Measurements from ENCODE around the gene UNC5A.

Gene UNC5A

DNA sequence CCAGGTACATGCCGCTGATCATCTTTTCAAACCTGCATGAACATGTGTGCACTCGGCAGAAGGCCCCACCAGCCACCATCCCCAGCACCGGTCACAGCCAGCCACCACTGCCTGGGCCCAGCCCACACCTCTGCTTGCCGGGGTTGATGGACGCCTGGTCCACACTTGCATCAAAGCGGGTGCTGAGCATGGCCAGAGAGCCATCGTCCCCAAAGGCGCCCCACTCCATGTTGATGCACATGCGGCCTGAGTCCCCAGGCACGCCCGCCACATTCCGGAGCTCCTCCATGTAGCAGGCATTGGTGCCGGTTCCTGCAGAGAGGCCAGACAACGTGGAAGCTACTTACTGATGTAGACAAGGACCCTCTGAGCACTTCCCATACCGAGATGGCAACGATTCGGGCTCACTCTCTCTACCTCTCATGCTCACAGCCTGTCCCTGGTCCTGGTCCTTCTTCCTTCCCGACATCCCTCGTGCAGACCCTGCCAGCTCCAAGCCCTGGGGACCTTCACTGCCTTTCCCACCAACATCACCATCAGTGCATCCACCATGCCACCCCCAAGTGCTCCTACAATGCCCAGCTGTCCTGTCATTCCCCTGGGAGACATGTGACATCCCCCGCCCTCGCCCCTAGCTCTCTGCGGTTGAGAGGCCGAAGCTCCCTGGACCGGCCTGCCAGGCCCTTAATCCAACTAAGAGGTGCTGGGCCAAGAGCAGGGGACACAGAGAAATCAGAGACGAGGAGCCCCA is 71.6 kb downstream of the UNC5A start:
- Histone ChIP-seq H4K91ac (ENCODE audit: low read length) (no peak overlapping the region), H2AFZ (ENCODE audit: low read depth, low read length) (no peak overlapping the region), H2BK5ac (ENCODE audit: low read depth, low read length, poor library complexity, severe bottlenecking) (no peak overlapping the region), H3K18ac (ENCODE audit: low read depth in 1 of 2, low read length in 2 of 2) (no peak overlapping the region), H3K79me1 (replicated peaks; ENCODE audit: low read length, poor library complexity, severe bottlenecking) (no peaks in the 10 kb centered on the region), H3K9me3 (ENCODE audit: control insufficient read depth, low read length) (no peaks in the 10 kb centered on the region), H3K23ac (ENCODE audit: low read length in 2 of 2) (no peak overlapping the region), H3K4me3 (ENCODE audit: insufficient read depth in 1 of 2, low read depth in 1 of 2, low read length in 2 of 2) (no peak overlapping the region), H2BK12ac (ENCODE audit: low read length in 2 of 2) (no peak overlapping the region), H2BK15ac (ENCODE audit: low read depth, poor library complexity, severe bottlenecking) (no peak overlapping the region), H3K9ac (ENCODE audit: low read length) (no peak overlapping the region), H2AK5ac (ENCODE audit: low read length, severe bottlenecking) (no peak overlapping the region), H2BK120ac (ENCODE audit: low read depth, low read length) (no peak overlapping the region), H3K14ac (ENCODE audit: low read length in 2 of 2) (no peak overlapping the region), H3K27ac (ENCODE audit: low read length, poor library complexity, severe bottlenecking) (no peak overlapping the region), H3K36me3 (ENCODE audit: control insufficient read depth in 1 of 2, insufficient read depth in 2 of 2, low read depth in 1 of 2, low read length in 2 of 2) (peaks cover 0 to 42% of the 10 kb centered on the region in 2 experiments), H3K4me2 (ENCODE audit: low read length, poor library complexity, severe bottlenecking) (no peak overlapping the region), H3K4me1 (ENCODE audit: control insufficient read depth, insufficient read depth, low read depth, low read length) (peaks cover 21% of the 10 kb centered on the region), H3K4ac (ENCODE audit: low read depth in 1 of 2, low read length in 2 of 2) (no peak overlapping the region), H4K8ac (ENCODE audit: low read length) (no peak overlapping the region), H3K27me3 (ENCODE audit: control insufficient read depth in 1 of 2, insufficient read depth in 1 of 2, low read length in 2 of 2) (peaks cover 0 to 69% of the 10 kb centered on the region in 2 experiments)
- 87% methylated on average over 25 of the region's 25 CpGs for WGBS
- DNase-seq = no peak

- Histone ChIP-seq H4K8ac (ENCODE audit: low read length) (no peak overlapping the region), H3K9me3 (ENCODE audit: control insufficient read depth, low read length) (no peaks in the 10 kb centered on the region), H3K23ac (ENCODE audit: low read length in 2 of 2) (no peak overlapping the region), H2AFZ (ENCODE audit: low read depth, low read length) (no peak overlapping the region), H3K79me1 (replicated peaks; ENCODE audit: low read length, poor library complexity, severe bottlenecking) (no peaks in the 10 kb centered on the region), H2BK120ac (ENCODE audit: low read depth, low read length) (no peak overlapping the region), H2AK5ac (ENCODE audit: low read length, severe bottlenecking) (no peak overlapping the region), H3K4ac (ENCODE audit: low read depth in 1 of 2, low read length in 2 of 2) (no peak overlapping the region), H3K9ac (ENCODE audit: low read length) (no peak overlapping the region), H2BK15ac (ENCODE audit: low read depth, poor library complexity, severe bottlenecking) (no peak overlapping the region), H2BK5ac (ENCODE audit: low read depth, low read length, poor library complexity, severe bottlenecking) (no peak overlapping the region), H3K27ac (ENCODE audit: low read length, poor library complexity, severe bottlenecking) (no peak overlapping the region), H3K14ac (ENCODE audit: low read length in 2 of 2) (no peak overlapping the region), H3K36me3 (ENCODE audit: control insufficient read depth in 1 of 2, insufficient read depth in 2 of 2, low read depth in 1 of 2, low read length in 2 of 2) (peaks cover 0 to 42% of the 10 kb centered on the region in 2 experiments), H4K91ac (ENCODE audit: low read length) (no peak overlapping the region), H3K4me1 (ENCODE audit: control insufficient read depth, insufficient read depth, low read depth, low read length) (peaks cover 18% of the 10 kb centered on the region), H3K4me3 (ENCODE audit: insufficient read depth in 1 of 2, low read depth in 1 of 2, low read length in 2 of 2) (no peak overlapping the region), H3K4me2 (ENCODE audit: low read length, poor library complexity, severe bottlenecking) (no peak overlapping the region), H3K27me3 (ENCODE audit: control insufficient read depth in 1 of 2, insufficient read depth in 1 of 2, low read length in 2 of 2) (peaks cover 0 to 66% of the 10 kb centered on the region in 2 experiments), H2BK12ac (ENCODE audit: low read length in 2 of 2) (no peak overlapping the region), H3K18ac (ENCODE audit: low read depth in 1 of 2, low read length in 2 of 2) (no peak overlapping the region)
- no peak for DNase-seq
- WGBS = 77% methylated on average over 6 of the region's 6 CpGs
These were observed 72.2 kb downstream of the UNC5A start for GRCh38 chr5:176882567-176882903.

DNA sequence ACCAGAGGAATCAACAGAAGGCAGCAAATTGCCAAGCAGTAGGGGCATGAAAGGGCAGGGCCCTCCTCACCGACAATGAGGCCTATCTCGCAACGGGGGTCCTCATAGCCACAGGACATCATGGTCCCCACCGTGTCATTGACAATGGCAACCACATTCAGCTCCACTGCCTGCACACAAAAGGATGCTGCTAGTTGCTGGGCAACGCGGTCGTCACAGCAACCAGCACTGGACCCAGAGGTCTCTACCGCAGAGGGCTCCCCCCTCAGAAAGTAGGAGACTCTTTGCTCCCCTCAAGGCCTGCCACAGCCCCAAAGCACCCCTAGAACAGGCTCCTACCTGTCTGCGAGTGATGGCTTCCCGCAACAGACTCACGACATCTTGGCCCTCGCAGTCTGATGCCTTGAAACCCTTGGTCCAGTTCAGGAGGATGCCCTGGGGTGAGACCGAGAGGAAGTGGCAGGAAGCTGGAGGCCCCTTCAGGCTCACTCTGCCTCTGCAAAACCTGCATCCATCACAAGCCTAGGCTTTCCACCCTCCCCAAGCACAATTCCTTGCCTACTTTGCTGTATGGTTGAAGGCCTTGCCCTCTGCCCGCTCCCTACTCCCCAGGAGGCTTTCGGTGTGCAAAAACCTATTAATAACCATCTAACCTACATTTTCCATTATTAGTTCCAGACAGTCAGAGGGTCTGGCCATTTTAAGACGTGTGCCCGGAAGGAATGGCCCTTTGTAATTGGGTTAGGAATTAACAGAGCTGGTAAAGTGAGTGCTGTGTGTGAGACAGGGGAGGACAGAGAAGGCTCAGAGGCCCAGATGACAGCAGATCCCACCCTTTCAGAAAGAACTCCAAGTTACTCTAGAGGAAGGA is 73.6 kb downstream of the UNC5A start:
- Histone ChIP-seq H3K36me3 (ENCODE audit: control insufficient read depth in 1 of 2, insufficient read depth in 2 of 2, low read depth in 1 of 2, low read length in 2 of 2) (peaks cover 0 to 31% of the 10 kb centered on the region in 2 experiments), H2BK120ac (ENCODE audit: low read depth, low read length) (no peak overlapping the region), H3K27me3 (ENCODE audit: control insufficient read depth in 1 of 2, insufficient read depth in 1 of 2, low read length in 2 of 2) (peaks cover 0 to 57% of the 10 kb centered on the region in 2 experiments), H3K9me3 (ENCODE audit: control insufficient read depth, low read length) (no peaks in the 10 kb centered on the region), H2BK12ac (ENCODE audit: low read length in 2 of 2) (no peak overlapping the region), H4K91ac (ENCODE audit: low read length) (no peak overlapping the region), H3K14ac (ENCODE audit: low read length in 2 of 2) (no peak overlapping the region), H3K79me1 (replicated peaks; ENCODE audit: low read length, poor library complexity, severe bottlenecking) (no peaks in the 10 kb centered on the region), H2AK5ac (ENCODE audit: low read length, severe bottlenecking) (no peak overlapping the region), H3K4ac (ENCODE audit: low read depth in 1 of 2, low read length in 2 of 2) (no peak overlapping the region), H2BK5ac (ENCODE audit: low read depth, low read length, poor library complexity, severe bottlenecking) (no peak overlapping the region), H3K27ac (ENCODE audit: low read length, poor library complexity, severe bottlenecking) (no peak overlapping the region), H3K4me1 (ENCODE audit: control insufficient read depth, insufficient read depth, low read depth, low read length) (peaks cover 11% of the 10 kb centered on the region), H3K9ac (ENCODE audit: low read length) (no peak overlapping the region), H4K8ac (ENCODE audit: low read length) (no peak overlapping the region), H2AFZ (ENCODE audit: low read depth, low read length) (no peak overlapping the region), H2BK15ac (ENCODE audit: low read depth, poor library complexity, severe bottlenecking) (no peak overlapping the region), H3K23ac (ENCODE audit: low read length in 2 of 2) (no peak overlapping the region), H3K4me3 (ENCODE audit: insufficient read depth in 1 of 2, low read depth in 1 of 2, low read length in 2 of 2) (no peak overlapping the region), H3K4me2 (ENCODE audit: low read length, poor library complexity, severe bottlenecking) (no peak overlapping the region), H3K18ac (ENCODE audit: low read depth in 1 of 2, low read length in 2 of 2) (no peak overlapping the region)
- no peak for DNase-seq
- WGBS = 93% methylated on average over 16 of the region's 17 CpGs

DNA sequence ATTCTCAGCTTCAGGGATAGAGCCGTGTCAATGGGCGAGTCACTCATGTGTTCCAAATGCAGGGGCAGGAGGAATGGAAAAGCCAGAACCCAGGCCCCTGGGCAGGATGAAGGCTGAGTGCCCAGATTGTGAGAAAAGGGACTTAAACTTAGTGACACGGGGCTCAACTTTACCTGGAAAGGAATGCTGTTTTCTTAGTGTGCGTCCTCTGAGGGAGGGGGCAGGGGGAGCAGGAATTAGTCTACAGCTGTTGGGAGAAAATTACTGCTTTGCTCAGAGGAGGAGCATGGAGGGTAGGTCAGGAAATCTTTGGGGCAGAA is 74.2 kb downstream of the UNC5A start:
- no peak overlapping the region for H2BK15ac ChIP-seq (ENCODE audit: low read depth, poor library complexity, severe bottlenecking)
- no peak overlapping the region for H2AFZ ChIP-seq (ENCODE audit: low read depth, low read length)
- H3K79me1 ChIP-seq (replicated peaks; ENCODE audit: low read length, poor library complexity, severe bottlenecking) = no peaks in the 10 kb centered on the region
- no peak overlapping the region for H3K4me2 ChIP-seq (ENCODE audit: low read length, poor library complexity, severe bottlenecking)
- no peak overlapping the region for H3K23ac ChIP-seq (ENCODE audit: low read length in 2 of 2)
- H2BK5ac ChIP-seq (ENCODE audit: low read depth, low read length, poor library complexity, severe bottlenecking) = no peak overlapping the region
- no peak overlapping the region for H3K9ac ChIP-seq (ENCODE audit: low read length)
- H3K14ac ChIP-seq (ENCODE audit: low read length in 2 of 2) = no peak overlapping the region
- no peaks in the 10 kb centered on the region for H3K9me3 ChIP-seq (ENCODE audit: control insufficient read depth, low read length)
- no peak overlapping the region for H2AK5ac ChIP-seq (ENCODE audit: low read length, severe bottlenecking)
- no peak for DNase-seq
- peaks cover 11% of the 10 kb centered on the region for H3K4me1 ChIP-seq (ENCODE audit: control insufficient read depth, insufficient read depth, low read depth, low read length)
- no peak overlapping the region for H4K8ac ChIP-seq (ENCODE audit: low read length)
- no peak overlapping the region for H3K4ac ChIP-seq (ENCODE audit: low read depth in 1 of 2, low read length in 2 of 2)
- no peak overlapping the region for H3K27ac ChIP-seq (ENCODE audit: low read length, poor library complexity, severe bottlenecking)
- 67% methylated on average over 4 of the region's 4 CpGs for WGBS
- H3K18ac ChIP-seq (ENCODE audit: low read depth in 1 of 2, low read length in 2 of 2) = no peak overlapping the region
- H3K36me3 ChIP-seq (ENCODE audit: control insufficient read depth in 1 of 2, insufficient read depth in 2 of 2, low read depth in 1 of 2, low read length in 2 of 2) = peaks cover 0 to 28% of the 10 kb centered on the region in 2 experiments
- H3K4me3 ChIP-seq (ENCODE audit: insufficient read depth in 1 of 2, low read depth in 1 of 2, low read length in 2 of 2) = no peak overlapping the region
- no peak overlapping the region for H4K91ac ChIP-seq (ENCODE audit: low read length)
- H3K27me3 ChIP-seq (ENCODE audit: control insufficient read depth in 1 of 2, insufficient read depth in 1 of 2, low read length in 2 of 2) = peaks cover 0 to 54% of the 10 kb centered on the region in 2 experiments
- no peak overlapping the region for H2BK12ac ChIP-seq (ENCODE audit: low read length in 2 of 2)
- H2BK120ac ChIP-seq (ENCODE audit: low read depth, low read length) = no peak overlapping the region

Measured in mesenchymal stem cell (in vitro differentiated cells and primary cell).